ENCODE data around the gene PPDPF.

DNA sequence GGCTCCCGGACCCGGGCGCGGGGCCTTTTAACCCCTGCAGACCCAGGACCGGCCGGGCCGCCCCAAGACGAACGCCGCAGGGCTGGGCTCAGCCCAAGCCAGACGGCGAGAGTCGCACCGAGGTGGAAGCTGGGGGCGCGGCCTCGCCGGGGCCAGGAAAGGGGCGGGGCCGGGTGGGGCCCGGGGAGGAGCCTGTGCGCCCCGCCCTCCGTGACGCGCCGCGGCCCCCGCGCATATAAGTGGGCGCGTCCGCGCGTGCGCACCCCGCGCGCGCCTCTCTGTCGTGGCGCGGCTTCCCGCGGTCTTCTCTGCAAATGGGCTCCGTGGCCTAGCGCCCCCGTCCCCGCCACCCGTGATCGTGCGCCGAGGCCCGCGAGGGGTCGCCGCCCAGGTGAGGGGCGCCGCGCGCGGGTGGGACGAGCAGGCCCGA lies at the start of gene PPDPF:
- TF ChIP-seq, protein P1, sequence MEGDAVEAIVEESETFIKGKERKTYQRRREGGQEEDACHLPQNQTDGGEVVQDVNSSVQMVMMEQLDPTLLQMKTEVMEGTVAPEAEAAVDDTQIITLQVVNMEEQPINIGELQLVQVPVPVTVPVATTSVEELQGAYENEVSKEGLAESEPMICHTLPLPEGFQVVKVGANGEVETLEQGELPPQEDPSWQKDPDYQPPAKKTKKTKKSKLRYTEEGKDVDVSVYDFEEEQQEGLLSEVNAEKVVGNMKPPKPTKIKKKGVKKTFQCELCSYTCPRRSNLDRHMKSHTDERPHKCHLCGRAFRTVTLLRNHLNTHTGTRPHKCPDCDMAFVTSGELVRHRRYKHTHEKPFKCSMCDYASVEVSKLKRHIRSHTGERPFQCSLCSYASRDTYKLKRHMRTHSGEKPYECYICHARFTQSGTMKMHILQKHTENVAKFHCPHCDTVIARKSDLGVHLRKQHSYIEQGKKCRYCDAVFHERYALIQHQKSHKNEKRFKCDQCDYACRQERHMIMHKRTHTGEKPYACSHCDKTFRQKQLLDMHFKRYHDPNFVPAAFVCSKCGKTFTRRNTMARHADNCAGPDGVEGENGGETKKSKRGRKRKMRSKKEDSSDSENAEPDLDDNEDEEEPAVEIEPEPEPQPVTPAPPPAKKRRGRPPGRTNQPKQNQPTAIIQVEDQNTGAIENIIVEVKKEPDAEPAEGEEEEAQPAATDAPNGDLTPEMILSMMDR (conservative IDR thresholded peaks at IDR 0.05; ENCODE audit: low read depth, low read length): no peak
- no peak for TF ChIP-seq EZH2phosphoT487 (IDR thresholded peaks at IDR 0.05; ENCODE audit: borderline replicate concordance, low read length)
- TF ChIP-seq EZH2 (IDR thresholded peaks at IDR 0.05; ENCODE audit: low read length, unreplicated experiment): no peak
